ENCODE results near the gene LSG1.

LSG1 gene

GRCh38 chr3:194671900-194672808 is at the start of gene LSG1:
Gene LSG1 (minus strand): TSS chr3:194672191. CDS start chr3:194672162, 29 bp downstream.
- DNase-seq (ENCODE audit: low read depth, low spot score) = peak; percentile 96

- no peak for DNase-seq (ENCODE audit: low read depth, low spot score)
Measured at GRCh38 chr3:194720048-194720447, 48.1 kb upstream of the LSG1 start.

GRCh38 chr3:194718079-194718478 is 46.1 kb upstream of the LSG1 start:
- peak; percentile 25 for DNase-seq (ENCODE audit: low read depth, low spot score)

GRCh38 chr3:194715022-194715800 is 43.2 kb upstream of the LSG1 start:
- DNase-seq (ENCODE audit: low read depth, low spot score) = no peak

GRCh38 chr3:194714564-194714963 is 42.6 kb upstream of the LSG1 start:
- no peak for DNase-seq (ENCODE audit: low read depth, low spot score)

- no peak for DNase-seq (ENCODE audit: low read depth, low spot score)
Measured at GRCh38 chr3:194714137-194714455, 42.1 kb upstream of the LSG1 start.

- DNase-seq (ENCODE audit: low read depth, low spot score) = no peak
Measured at GRCh38 chr3:194713299-194714136, 41.5 kb upstream of the LSG1 start.

- peak; percentile 46 for DNase-seq (ENCODE audit: low read depth, low spot score)
Measured at GRCh38 chr3:194711913-194712312, 39.9 kb upstream of the LSG1 start.

- DNase-seq (ENCODE audit: low read depth, low spot score) = no peak
Measured at GRCh38 chr3:194711286-194711685, 39.3 kb upstream of the LSG1 start.

- no peak for DNase-seq (ENCODE audit: low read depth, low spot score)
Measured at GRCh38 chr3:194707147-194707540, 35.2 kb upstream of the LSG1 start.

- peak; percentile 20 for DNase-seq (ENCODE audit: low read depth, low spot score)
Measured at GRCh38 chr3:194705761-194706160, 33.8 kb upstream of the LSG1 start.

- no peak for DNase-seq (ENCODE audit: low read depth, low spot score)
Measured at GRCh38 chr3:194705227-194705626, 33.2 kb upstream of the LSG1 start.

GRCh38 chr3:194702545-194702944 is 30.6 kb upstream of the LSG1 start:
- DNase-seq (ENCODE audit: low read depth, low spot score) = no peak

GRCh38 chr3:194696702-194697101 is 24.7 kb upstream of the LSG1 start:
- no peak for DNase-seq (ENCODE audit: low read depth, low spot score)

GRCh38 chr3:194691481-194692283 is 19.7 kb upstream of the LSG1 start:
- no peak for DNase-seq (ENCODE audit: low read depth, low spot score)

GRCh38 chr3:194690501-194691372 is 18.7 kb upstream of the LSG1 start:
- DNase-seq (ENCODE audit: low read depth, low spot score) = no peak

- DNase-seq (ENCODE audit: low read depth, low spot score) = peak; percentile 39
Measured at GRCh38 chr3:194689493-194689944, 17.5 kb upstream of the LSG1 start.

- peak; percentile 25 for DNase-seq (ENCODE audit: low read depth, low spot score)
Measured at GRCh38 chr3:194688946-194689345, 17.0 kb upstream of the LSG1 start.

GRCh38 chr3:194688200-194688740 is 16.3 kb upstream of the LSG1 start:
- peak; percentile 53 for DNase-seq (ENCODE audit: low read depth, low spot score)

Measured in ELF-1 (cell line).